Activated CD4-positive, alpha-beta T cell treated with anti-CD3 and anti-CD28 coated beads, Interleukin-10, Interleukin-2, amounts not matched to agents 100 ng/mL and 50 ng/mL, durations not matched to agents 16 hours and 8 hours (primary cell): ENCODE measurements around the gene TMX3.

Source experiments
- DNase-seq: peaks from one replicate; pipeline ENCODE4 v3.0.0-alpha.2; 2020

TMX3 gene

DNA sequence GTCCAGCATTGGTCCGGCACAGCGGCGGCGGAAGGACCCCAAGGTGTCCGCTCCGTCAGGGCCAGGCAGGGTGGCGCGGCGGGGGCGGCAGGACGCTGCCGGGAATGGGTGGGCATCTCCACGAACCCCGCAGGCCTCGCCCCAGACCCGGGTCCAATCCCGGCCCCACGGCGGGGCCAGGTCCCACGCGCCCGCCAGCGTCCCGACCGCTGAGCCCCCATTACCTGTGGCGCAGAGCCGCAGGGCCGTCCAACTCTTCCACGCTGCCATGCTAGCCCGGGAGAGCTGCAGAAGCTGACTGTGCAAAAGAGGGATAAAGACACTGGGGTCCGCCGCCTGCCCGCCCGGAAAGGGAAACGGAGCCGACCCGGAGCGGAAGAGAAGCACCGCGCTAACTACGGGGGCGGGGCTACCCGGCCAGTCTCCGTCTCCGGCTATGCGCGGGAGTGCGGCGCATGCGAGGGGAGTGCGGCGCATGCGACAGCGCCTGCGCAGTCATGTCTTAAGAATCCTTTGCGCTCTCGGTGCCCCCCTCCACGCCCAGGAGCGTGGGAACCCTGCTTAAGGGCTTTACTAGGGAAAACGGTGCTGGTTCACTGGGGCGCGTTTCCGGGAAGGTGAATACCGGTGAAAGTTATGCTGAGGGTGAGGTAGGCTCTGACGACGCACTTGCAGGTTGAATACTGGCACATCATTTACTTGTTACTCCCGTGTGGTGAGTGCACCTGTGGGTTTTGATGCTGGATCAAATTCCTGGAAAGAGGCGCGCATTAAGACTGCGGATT is at the start of gene TMX3:
TMX3 (minus strand) TSS at position 397 of the 785 bp plus-strand sequence; CDS start at position 270, 127 bp downstream.
- DNase-seq: peak; percentile 95

DNA sequence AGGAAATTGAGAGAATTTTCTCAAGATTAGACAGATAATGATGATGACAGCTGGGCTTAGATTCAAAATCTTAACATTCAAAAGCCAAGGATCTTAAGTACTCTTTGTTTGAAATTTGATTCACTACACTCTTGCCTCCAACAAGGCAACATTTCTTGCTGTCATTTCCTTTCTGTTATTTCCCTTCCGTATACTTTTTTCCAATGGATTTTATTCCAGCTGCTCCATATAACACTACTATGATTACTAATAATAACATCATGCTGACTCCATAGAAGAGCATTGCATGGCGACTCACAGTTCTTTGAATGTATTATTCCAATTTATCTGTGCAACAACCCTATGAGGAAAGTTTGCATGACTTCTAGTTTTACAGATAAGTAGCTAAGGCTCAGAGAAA is 49.1 kb upstream of the TMX3 start:
- no peak for DNase-seq

- no peak for DNase-seq
These were observed 48.2 kb upstream of the TMX3 start for GRCh38 chr18:68763083-68763482.

DNA sequence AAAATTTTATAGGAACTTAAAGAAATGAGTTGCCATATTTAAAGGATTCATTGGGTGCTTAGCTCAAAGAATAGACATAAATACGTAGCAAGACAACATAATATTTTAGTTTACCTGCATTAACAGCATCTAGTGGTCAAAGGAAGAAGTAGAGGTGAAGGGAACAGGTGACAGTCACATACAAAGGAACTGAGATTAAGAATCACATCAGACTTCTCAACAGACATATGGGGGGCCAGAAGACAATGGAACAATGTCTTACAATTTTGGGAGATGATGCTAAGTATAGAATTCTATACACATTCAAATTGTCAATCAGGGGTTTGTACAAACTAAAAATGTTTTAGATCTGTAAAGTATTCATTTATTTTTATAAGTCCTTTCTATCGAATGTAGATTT is 44.4 kb upstream of the TMX3 start:
- no peak for DNase-seq

DNA sequence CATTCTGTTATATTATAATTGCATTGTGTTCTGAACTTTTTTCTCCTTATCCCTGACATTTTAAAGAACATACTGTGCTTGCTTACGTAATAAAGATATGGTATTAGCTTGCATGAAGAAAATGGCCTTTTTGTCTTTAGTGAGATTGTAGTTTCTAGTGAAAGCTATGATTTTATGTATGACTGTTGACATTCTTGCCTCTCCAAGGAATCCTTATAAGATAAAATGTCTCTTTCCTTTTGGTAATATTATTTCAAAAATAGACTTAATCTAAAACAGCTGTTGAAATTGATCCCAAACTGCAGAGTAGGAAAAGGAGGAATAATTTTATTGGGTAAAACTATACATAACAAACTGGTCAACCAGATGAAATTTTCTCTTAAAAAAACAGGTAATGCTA is 42.2 kb upstream of the TMX3 start:
- DNase-seq: no peak

- no peak for DNase-seq
These were observed 27.3 kb upstream of the TMX3 start for GRCh38 chr18:68742206-68742605.

DNA sequence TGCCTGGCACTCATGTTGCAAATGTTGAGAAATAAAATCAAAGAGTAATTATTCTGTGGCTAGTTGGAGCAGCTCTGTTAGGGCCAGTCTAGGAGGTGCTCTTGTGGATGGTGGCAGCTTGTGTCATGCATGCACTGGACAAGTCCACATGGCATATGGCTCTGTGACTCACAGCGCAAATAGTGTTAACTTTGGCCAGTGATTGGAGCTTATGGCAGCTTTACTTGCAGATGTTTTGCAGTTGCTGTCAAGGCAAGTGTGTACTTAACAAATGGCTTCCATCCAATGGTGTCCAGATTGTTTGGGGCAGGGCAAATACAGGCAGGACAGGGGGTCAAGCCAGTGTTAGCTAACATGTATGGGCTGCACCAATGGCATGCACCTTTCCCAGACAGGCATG is 26.1 kb upstream of the TMX3 start:
- DNase-seq: no peak

GRCh38 chr18:68739462-68739861 is 24.6 kb upstream of the TMX3 start:
- no peak for DNase-seq

GRCh38 chr18:68738564-68738963 is 23.7 kb upstream of the TMX3 start:
- DNase-seq: no peak

- DNase-seq: peak; percentile 45
These were observed 20.8 kb upstream of the TMX3 start for GRCh38 chr18:68735483-68736343.

DNA sequence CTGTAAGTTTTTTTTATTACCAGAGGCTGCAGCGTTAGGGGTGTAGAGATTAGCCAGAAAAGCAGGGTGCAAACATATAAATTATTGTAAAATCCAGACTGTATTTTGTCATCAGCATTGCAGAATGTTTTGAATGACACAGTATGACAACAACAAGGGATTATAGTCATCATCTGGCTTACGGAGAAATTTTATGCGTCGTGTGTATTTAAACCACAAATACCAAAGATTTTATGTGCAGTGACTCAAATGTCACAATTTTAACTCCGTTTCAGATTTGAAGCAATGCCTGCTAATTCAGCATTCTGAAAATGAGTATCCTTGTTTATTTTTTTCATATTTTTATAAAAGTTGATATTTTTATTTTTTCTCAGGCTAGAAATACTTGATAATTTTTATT is 19.4 kb upstream of the TMX3 start:
- DNase-seq: no peak

DNA sequence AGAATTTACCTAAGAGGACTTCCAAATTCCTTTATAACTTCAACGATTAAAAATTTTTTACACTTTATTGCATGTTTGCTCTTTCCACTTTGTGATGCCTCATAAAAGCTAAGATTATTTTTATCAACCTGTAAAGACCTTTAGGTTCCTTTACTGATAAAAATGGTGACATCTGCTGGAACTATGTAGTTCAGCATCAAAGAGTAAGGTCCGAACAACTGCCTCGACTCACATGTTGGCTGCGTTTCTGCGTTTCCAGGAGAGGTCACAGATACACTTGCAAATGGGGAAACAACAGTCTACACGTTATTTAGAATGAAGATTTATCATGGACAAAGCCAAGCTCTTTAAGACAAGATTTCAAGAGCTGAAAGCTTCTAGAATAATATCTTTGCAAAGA is 18.8 kb upstream of the TMX3 start:
- no peak for DNase-seq

DNA sequence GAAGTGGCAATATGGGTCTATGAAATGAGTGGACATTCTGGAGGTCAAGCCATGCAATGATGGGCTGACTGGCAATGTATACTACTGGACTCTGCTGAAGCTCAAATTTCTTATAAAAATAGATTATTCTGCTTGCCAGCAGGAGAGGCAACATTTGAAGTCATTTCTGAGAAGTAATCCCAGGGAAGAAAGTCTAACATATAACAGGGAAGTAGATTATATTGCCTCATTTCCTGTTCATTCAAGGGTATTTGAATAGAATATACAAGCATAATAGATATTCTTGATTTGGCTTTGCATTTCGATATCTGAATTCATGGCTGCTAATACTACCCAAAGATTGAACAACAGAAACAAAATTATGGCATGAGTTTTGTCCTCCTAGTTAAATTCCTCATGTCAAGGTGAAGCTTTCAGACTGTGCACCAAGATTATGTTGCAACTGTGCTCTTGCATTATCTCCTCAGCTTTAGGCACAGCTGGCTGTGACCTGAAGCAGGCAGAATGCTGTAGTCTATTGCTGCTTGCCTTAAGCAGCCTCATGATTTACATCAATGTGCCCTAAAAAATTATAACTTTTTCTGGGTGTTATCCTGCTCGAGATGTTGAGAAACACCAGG is 13.3 kb upstream of the TMX3 start:
- DNase-seq: no peak

DNA sequence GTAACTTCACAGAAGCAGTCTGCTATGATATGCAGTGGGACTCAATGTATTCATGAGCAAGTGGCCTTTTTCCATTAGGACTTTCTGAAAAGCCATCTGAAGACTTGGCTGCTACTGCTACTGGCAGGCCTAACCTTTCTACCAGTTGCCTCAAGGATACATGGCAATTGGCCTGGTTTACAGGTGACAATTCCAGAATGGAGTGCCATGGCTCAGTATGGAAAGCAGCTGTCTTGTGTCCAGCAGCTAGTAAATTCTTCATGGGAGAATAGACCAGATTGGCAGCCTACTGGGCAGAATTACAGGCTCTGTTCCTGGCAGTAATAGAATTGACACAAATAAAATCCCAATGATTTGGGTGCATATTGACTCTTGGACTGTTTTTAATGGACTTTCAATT is 12.6 kb upstream of the TMX3 start:
- DNase-seq: no peak

GRCh38 chr18:68725346-68725745 is 10.4 kb upstream of the TMX3 start:
- DNase-seq: no peak

- DNase-seq: no peak
These were observed 9.1 kb upstream of the TMX3 start for GRCh38 chr18:68724021-68724420.

GRCh38 chr18:68723539-68723938 is 8.6 kb upstream of the TMX3 start:
- no peak for DNase-seq

GRCh38 chr18:68722821-68723220 is 7.9 kb upstream of the TMX3 start:
- no peak for DNase-seq

DNA sequence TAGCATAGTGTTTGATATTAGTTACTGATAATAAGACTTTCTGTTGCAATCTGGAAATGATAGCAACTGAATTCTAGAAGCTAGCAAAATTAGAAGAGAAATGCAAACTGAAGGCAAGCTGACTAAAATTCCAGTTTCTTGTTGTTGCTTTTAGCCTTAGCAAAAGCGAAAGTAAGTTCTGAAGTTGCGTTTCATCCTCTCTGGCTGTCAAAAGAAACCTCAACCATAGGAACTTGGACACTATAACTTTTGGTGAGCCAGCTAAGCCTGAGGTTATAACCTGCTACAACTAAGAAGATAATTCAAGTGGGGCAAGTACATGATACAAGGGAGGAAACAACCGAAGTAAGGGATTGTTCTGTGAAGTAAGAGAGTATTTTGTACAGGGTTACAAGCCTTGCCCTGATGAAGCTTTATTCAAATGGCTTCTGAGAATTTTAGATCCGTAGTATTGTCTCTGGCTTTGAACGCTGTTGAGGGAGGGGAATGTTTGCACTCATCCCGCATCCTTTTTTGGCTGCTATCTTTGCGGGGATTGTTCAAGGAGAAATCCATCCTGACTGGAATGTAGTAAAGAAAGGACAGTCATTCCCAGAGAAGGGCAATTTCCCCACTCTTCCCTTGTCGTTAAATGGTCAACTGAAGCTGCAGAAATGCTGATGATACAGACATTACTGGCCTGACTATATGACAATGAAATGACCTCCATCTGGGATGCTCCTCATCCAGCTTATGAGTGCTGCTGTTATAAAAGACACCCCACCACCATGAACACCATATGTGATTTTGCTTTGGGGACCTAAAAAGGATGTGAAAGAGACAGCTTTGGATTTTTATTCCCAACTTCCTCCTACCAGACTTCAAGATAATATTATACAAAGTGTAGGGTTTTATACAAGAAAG is 7.0 kb upstream of the TMX3 start:
- DNase-seq: peak; percentile 65

GRCh38 chr18:68714366-68714711 is 569 bp downstream of the TMX3 start:
- peak; percentile 10 for DNase-seq

- peak; percentile 37 for DNase-seq
These were observed 1.1 kb downstream of the TMX3 start for GRCh38 chr18:68713796-68714195.

- no peak for DNase-seq
These were observed 1.8 kb downstream of the TMX3 start for GRCh38 chr18:68713131-68713530.

DNA sequence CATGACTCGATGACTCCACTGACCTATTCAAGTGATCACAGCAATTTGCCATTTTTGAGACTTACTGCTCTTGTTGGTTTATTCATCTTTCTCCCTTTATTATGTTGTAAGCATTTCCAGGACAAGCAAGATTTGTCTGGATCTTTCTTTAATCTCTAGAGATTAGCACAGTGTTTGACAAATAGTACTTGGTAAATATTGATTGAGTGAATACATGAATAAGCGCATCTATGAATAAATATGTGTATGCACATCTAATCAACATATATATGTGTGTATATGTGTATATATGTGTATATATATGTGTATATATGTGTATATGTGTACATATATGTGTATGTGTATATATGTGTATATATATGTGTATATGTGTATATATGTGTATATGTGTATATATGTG is 7.3 kb downstream of the TMX3 start:
- DNase-seq: no peak
